Thyroid gland (tissue), 4 donors: ENCODE data around the gene LRRC41.
"Not testable (repeated sequence)": the region's sequence is repeated elsewhere in the genome, so short reads cannot be mapped to it uniquely, and the experiment has no call there.

ENCODE experiments used
- POLR2A ChIP-seq, 2 donors: fragments of 450-650 bp; IDR thresholded peaks; one replicate each; pipeline ENCODE4 v1.6.1; 2017; ENCODE audit warnings: antibody characterized with exemption in 2 of 2, mild to moderate bottlenecking in 2 of 2, moderate library complexity in 1 of 2
- TF ChIP-seq, protein P1 (sequence below), 6 experiments: fragments of 200-600 bp in 3 of 6; fragments of 450-650 bp in 3 of 6; sonication (generic) in 3 of 6; IDR thresholded peaks; one replicate each; pipeline ENCODE4 v1.5.1; 2016 to 2019; ENCODE audit warnings: antibody characterized with exemption in 6 of 6, mild to moderate bottlenecking in 2 of 6, inconsistent platforms in 1 of 6, moderate library complexity in 1 of 6

- TF ChIP-seq, protein P1, sequence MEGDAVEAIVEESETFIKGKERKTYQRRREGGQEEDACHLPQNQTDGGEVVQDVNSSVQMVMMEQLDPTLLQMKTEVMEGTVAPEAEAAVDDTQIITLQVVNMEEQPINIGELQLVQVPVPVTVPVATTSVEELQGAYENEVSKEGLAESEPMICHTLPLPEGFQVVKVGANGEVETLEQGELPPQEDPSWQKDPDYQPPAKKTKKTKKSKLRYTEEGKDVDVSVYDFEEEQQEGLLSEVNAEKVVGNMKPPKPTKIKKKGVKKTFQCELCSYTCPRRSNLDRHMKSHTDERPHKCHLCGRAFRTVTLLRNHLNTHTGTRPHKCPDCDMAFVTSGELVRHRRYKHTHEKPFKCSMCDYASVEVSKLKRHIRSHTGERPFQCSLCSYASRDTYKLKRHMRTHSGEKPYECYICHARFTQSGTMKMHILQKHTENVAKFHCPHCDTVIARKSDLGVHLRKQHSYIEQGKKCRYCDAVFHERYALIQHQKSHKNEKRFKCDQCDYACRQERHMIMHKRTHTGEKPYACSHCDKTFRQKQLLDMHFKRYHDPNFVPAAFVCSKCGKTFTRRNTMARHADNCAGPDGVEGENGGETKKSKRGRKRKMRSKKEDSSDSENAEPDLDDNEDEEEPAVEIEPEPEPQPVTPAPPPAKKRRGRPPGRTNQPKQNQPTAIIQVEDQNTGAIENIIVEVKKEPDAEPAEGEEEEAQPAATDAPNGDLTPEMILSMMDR (IDR thresholded peaks at IDR 0.05): not testable (repeated sequence)
- not testable (repeated sequence) for TF ChIP-seq POLR2A (IDR thresholded peaks at IDR 0.05)
Observed at GRCh38 chr1:46329807-46330206, 26.4 kb upstream of the LRRC41 start.
